Measurements from ENCODE around the gene SUN1. TPM values are rescaled to one million over a fixed set of nuclear protein-coding genes. Genes with fewer than 3 reads are reported as not detected.

Gene SUN1
- total and polyA plus RNA-seq, 10 of the 15 experiments (the other 5 are each of a cell fraction or from before 2014, with no cell fraction given), result 27.8 to 107 (median 65.8) TPM

DNA sequence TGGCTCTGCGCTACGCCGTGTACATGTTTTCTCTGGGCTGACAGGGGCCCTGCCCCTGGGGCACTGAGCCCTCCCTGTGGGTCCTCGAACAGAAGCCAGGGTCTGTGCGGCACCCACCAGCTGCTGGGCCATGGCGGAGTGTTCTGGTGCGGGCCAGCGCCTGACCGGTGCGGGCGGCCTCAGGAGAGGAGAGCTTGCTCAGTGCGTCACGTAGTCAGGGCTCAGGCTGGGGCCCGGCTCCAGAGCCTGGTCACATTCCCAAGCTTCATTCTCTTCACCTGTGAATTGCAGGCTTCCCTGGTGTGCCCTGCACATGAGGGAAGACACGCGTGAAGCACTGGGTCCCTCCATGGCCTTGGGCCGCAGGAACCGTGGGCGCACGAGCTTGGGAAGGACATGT lies 59.5 kb downstream of the SUN1 start:
- ATAC-seq (no peak), FAIRE-seq (no peak), DNase-seq (ENCODE audit: low read depth, low spot score) (no peak)
- Histone ChIP-seq H3K36me3 (ENCODE audit: control insufficient read depth in 2 of 2, insufficient read depth in 2 of 2, low read length in 1 of 2) (peaks cover 8 to 67% of the 10 kb centered on the region in 2 experiments; a peak in 3 of 4 replicates), H3K27me3 (replicated peaks in 1 of 2; ENCODE audit: control insufficient read depth in 2 of 2, insufficient read depth in 2 of 2, low read length in 1 of 2) (no peaks in the 10 kb centered on the region), H3K9me3 (replicated peaks; ENCODE audit: control insufficient read depth, insufficient read depth, low read length) (no peaks in the 10 kb centered on the region; the same call in 2 of the 3 replicates), H2AFZ (ENCODE audit: control insufficient read depth, low read depth, low read length) (no peak overlapping the region), H3K4me3 (no peak overlapping the region), H3K9ac (ENCODE audit: control insufficient read depth, insufficient read depth, low read length) (no peak overlapping the region), H3K4me2 (ENCODE audit: control insufficient read depth, insufficient read depth) (no peak overlapping the region), H3K4me1 (ENCODE audit: control insufficient read depth, insufficient read depth, low read length) (no peaks in the 10 kb centered on the region), H3K27ac (ENCODE audit: control insufficient read depth, insufficient read depth) (no peak overlapping the region), H4K20me1 (ENCODE audit: control insufficient read depth, insufficient read depth) (no peaks in the 10 kb centered on the region), H3K79me2 (ENCODE audit: control insufficient read depth, insufficient read depth, low read length) (no peaks in the 10 kb centered on the region)
- ChIA-PET POLR2A (no interaction called here), RAD21 (ENCODE audit: unreplicated experiment) (no interaction called here), CTCF (no interaction called here), SMC1A (ENCODE audit: uncharacterized antibody, unreplicated experiment) (no interaction called here)
- in situ Hi-C loops (cut with MboI) (no loop called here), intact Hi-C loops (cut with micrococcal nuclease; ENCODE audit: unreplicated experiment) (no loop called here)
- BruUV-seq (replicated peaks), result no TSS peak
- 99% methylated on average over 20 of the region's 20 CpGs for WGBS (ENCODE audit: insufficient coverage, insufficient replicate concordance, low lambda C conversion rate, missing lambda C conversion rate)
- TF ChIP-seq, protein P1, sequence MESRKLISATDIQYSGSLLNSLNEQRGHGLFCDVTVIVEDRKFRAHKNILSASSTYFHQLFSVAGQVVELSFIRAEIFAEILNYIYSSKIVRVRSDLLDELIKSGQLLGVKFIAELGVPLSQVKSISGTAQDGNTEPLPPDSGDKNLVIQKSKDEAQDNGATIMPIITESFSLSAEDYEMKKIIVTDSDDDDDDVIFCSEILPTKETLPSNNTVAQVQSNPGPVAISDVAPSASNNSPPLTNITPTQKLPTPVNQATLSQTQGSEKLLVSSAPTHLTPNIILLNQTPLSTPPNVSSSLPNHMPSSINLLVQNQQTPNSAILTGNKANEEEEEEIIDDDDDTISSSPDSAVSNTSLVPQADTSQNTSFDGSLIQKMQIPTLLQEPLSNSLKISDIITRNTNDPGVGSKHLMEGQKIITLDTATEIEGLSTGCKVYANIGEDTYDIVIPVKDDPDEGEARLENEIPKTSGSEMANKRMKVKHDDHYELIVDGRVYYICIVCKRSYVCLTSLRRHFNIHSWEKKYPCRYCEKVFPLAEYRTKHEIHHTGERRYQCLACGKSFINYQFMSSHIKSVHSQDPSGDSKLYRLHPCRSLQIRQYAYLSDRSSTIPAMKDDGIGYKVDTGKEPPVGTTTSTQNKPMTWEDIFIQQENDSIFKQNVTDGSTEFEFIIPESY (IDR thresholded peaks at IDR 0.05), result no peak
- TF ChIP-seq CBFB (IDR thresholded peaks at IDR 0.05; ENCODE audit: low read depth) (no peak), CUX1 (IDR thresholded peaks at IDR 0.05; ENCODE audit: insufficient replicate concordance, low read depth, low read length) (no peak), MTA3 (IDR thresholded peaks at IDR 0.05; ENCODE audit: borderline replicate concordance, low read length) (no peak), SREBF1 (IDR thresholded peaks at IDR 0.05; ENCODE audit: low read length) (no peak), TCF3 (IDR thresholded peaks at IDR 0.05; ENCODE audit: borderline replicate concordance, insufficient read depth, low read depth, low read length) (no peak), SMAD5 (IDR thresholded peaks at IDR 0.05; ENCODE audit: low read depth) (no peak), HDGF (IDR thresholded peaks at IDR 0.05) (no peak), ATF3 (IDR thresholded peaks at IDR 0.05; ENCODE audit: borderline replicate concordance, extremely low read depth, low read depth, low read length) (no peak), SMARCA5 (IDR thresholded peaks at IDR 0.05) (no peak), JUNB (IDR thresholded peaks at IDR 0.05) (no peak), RB1 (IDR thresholded peaks at IDR 0.05; ENCODE audit: borderline replicate concordance) (no peak), ZNF24 (IDR thresholded peaks at IDR 0.05) (no peak), RELB (IDR thresholded peaks at IDR 0.05; ENCODE audit: low read depth) (no peak)
- TF ChIP-seq, protein P2, sequence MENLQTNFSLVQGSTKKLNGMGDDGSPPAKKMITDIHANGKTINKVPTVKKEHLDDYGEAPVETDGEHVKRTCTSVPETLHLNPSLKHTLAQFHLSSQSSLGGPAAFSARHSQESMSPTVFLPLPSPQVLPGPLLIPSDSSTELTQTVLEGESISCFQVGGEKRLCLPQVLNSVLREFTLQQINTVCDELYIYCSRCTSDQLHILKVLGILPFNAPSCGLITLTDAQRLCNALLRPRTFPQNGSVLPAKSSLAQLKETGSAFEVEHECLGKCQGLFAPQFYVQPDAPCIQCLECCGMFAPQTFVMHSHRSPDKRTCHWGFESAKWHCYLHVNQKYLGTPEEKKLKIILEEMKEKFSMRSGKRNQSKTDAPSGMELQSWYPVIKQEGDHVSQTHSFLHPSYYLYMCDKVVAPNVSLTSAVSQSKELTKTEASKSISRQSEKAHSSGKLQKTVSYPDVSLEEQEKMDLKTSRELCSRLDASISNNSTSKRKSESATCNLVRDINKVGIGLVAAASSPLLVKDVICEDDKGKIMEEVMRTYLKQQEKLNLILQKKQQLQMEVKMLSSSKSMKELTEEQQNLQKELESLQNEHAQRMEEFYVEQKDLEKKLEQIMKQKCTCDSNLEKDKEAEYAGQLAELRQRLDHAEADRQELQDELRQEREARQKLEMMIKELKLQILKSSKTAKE (IDR thresholded peaks at IDR 0.05; ENCODE audit: low read depth, poor library complexity, severe bottlenecking), result no peak
